GM21367 (cell line): Measurements from ENCODE around the gene PSMB11.

Experiments
- ATAC-seq: cut with Tn5 transposase; IDR thresholded peaks from one replicate; pipeline ENCODE4 v1.9.1; 2021; ENCODE audit not compliant: unreplicated experiment

Gene PSMB11

DNA sequence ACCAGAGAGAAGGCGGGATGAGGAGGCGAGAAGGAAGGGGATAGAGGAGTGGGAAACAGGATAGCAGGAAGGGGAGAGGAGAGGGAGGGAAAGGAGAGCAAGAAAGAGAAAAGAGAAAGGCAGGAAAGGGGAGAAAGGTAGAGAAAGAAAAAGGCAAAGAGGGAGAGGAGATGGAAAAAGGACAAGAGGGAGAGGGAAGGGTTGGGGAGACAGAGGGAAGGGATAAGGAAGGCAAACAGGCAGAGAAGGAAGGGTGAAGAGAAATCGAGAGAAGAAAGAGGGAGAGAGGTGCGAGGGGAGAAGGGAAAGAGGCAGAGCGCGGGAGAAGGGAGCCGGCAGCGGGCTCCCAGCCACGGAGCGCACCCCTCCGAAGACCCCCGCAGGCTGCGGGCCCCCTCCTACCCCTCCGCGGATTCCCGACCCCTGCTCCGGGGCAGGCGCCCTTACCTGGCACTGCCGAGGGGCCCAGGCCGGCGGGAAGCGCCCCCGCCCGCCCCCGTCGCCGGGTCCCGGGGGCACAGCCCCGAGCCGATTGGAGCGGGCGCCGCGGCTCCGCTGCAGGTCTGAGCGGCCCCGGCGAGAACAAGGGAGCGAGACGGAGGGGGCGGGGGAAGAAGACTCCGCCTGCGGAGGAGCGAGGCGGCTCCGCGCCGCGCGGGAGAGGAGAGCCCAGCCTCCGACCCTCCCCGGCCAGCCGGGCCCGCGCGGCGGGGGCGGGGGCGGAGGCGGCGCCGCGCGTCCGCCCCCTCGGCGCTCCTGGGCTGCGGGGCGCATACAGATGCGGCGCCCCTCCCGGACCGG is 15.1 kb downstream of the PSMB11 start, which contains the start of gene CDH24:
CDH24 (minus strand) TSS at position 565 of the 801 bp plus-strand sequence. CDS start 1,787 bp downstream, outside the sequence.
- peak; percentile 47 for ATAC-seq

DNA sequence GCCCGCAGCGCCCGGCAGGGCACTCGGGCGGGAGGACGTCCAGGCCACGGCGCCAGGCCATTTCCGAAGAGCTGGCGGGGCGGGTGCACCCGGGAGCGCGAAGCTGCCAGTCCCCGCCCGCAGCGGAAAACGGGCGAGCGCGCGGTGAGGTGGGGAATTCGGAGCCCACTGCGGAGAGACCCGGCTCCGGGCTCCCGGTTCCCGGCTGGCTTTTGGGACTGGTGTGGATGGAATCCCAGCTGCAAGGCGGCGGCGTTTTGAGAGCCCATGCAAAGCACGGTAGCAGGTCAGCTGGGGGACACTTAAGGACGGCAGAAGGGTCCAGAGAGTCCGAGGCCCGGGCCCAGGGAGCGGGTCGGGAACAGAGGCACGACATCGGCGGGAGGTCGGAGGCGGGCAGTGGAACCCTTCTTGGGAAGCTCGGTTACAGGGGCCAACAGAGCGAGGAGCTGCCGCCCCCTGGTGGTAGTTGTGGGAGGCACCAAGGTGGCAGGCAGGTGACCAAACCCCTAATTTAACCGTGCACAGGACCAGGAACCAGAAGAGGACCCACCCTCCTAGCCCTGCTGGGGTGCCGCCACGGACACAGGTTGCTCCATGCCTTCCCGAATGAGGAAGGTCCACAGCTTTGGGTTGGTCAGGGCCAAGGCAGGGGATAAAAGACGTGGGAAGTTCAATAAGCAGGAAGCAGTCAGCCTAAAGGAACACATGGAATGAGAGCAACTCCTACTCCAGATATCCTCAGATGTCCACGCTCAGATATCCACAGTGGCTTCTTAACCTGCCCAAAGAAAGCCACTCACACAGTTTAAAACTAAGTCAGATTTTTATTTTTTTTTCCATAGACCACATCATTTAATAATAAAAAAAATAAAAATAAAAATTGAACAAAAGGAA is 16.0 kb downstream of the PSMB11 start:
- ATAC-seq: peak; percentile 62

DNA sequence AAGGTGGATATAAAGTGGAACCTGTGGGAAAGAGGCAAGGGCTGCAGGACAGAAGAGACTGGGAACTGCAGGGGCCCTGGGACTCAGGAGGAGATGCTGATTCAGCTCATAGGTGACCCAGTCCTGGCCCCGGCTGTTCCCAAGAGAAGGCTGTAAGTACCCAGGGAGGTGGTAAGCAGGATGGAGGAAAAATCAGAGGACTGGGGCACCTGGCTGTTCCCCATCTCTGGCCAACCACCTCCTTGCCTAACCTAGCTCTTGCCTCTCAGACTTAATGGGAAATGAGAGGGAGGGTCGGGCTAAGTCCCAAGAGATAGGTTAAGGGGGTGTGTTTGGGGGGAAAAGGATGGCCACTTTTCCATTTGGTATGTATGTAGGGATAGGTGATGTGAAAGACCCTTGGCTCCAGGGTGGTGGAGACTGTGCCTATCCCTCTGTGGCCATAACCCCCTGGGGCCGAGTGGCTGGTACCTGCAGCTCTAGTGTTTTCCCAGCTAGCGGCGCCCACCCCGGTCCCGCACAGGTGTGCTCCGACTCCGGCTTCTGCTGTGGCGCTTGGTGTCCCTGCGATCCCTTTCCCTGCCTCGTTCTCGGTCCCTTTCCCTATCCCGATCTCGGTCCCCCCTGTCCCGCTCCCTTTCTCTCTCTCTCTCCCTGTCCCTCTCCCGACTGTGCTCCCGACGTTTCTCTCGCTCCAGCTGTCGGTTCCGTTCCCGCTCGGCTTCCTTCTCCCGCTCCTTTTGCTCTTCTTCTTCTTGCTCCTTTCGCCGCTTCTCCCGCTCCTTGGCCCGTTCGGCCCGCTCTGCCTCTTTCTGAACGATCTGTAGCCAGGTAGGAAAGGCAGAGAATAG is 16.9 kb downstream of the PSMB11 start:
- no peak for ATAC-seq

DNA sequence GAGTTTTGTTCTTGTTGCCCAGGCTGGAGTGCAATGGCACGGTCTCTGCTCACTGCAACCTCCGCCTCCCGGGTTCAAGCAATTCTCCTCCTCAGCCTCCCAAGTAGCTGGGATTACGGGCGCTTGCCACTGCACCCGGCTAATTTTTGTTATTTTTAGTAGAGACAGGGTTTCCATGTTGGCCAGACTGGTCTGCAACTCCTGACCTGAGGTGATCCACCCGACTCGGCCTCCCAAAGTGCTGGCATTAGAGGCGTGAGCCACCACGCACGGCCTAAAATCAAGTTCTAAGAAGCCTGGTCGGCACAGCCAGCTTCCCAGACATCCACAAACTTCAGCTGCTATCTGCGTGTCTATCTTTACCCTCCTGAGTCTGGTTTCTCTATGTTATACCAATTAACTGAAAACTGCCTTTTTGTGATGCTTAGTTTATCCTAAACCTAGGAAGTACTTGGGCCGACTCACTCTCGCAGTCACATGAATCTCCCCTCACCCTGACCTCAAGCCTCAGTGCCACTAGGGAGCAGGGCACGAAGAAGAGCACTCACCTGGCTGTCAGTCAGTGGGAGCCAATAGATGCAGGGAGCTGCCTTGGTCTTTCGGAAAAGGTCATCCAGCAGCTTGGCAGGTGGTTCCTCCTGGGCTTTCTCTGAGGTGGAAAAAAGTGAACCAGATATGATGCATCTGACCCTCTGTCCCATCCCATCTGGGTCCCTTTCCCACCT is 18.7 kb downstream of the PSMB11 start:
- no peak for ATAC-seq

DNA sequence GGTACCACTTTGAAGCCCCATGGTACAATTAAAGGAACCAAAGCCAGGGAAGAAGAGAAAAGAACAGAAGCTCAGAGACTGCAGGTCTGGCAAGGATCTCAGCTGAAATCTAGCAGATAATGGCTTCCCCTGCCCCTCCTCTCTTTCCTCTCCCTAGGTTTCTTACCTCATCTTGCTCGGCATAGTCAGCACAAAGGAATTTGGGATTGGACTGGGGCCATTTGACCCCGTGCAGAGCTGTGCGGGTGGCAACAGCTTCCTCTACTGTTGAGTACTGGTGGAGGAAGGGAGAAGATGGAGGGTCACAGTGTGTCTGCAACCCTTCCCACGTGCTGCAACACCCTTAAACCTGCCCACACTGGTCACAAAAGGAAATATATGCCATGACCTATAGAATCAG is 20.0 kb downstream of the PSMB11 start:
- no peak for ATAC-seq

DNA sequence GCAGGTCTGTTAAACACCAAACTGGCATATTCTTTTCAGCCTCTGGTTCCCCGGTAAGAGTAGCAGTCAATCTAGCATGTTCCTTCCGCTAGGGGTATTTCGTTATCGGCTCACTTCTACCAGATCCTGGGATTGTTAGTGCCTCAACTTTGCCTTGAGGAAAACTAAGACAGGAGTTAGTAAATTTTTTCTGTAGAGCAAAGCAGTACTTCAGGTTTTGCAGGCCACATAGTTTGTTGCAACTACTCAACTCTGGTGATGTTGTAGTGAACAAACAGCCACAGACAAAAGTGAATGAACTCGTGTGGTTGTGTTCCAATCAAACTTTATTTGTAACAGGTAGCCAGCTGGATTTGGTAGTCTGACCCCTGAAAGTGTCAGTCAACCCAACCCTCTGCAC is 21.6 kb downstream of the PSMB11 start:
- no peak for ATAC-seq

DNA sequence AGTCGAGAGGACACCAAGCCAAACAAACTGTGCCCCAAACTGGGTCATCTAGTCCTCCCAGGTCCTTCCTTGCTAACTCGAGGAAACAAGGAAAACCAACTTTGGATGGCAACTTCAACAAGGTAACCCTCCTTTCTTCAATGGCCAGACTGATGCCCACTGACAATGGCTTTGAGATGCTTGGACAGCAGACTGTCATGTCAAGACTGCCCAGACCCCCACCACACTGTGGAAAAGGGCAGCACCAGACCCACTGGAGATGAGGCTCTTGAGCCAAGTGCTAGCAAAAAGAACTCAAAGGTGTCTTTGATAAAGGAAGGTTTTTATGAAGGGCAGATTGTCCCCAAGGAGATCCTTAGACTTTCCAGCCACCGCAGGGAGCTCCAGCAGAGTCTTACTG is 24.4 kb downstream of the PSMB11 start:
- ATAC-seq: no peak

DNA sequence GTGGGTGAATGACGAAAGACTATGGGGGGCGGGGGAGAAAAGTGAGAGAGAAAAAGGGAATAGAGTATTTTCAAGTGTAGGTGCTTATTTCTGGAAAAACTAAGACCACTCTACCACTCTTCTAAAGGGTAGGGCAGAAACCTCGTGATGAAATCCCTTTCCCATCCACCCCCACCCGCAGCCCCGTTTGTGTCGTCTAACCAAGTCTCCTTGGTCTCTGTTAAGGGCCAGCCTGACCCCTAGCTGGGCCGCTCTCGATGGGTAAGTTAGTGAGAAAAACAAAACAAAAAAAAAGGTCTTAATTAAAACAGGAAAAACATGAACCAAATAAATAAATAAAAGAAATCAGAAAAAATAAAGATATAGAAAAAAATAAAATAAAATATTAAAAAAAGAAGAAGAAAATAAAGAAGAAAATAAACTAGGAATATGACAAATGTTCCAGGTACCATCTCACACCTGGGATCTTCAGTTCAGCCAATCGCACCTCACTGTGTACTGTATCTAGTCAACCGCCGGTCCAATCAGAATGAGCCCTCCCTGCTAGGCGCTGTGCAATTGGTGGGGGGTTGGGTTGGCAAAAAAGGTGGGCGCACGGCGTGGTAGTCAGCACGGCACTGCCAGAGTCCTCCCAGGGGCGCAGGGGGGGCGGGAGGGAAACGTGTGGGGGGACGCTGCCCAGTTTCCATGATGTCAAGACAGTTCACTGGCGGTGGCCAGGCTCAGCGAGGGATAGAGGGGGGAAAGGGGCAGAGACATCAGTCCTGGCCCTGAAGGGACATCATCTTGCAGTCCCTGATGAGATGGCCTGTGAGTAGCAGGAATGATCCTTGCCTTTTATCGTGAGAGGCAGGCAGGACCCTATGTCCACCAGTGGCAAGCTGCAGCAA is 25.1 kb downstream of the PSMB11 start:
- ATAC-seq: no peak

DNA sequence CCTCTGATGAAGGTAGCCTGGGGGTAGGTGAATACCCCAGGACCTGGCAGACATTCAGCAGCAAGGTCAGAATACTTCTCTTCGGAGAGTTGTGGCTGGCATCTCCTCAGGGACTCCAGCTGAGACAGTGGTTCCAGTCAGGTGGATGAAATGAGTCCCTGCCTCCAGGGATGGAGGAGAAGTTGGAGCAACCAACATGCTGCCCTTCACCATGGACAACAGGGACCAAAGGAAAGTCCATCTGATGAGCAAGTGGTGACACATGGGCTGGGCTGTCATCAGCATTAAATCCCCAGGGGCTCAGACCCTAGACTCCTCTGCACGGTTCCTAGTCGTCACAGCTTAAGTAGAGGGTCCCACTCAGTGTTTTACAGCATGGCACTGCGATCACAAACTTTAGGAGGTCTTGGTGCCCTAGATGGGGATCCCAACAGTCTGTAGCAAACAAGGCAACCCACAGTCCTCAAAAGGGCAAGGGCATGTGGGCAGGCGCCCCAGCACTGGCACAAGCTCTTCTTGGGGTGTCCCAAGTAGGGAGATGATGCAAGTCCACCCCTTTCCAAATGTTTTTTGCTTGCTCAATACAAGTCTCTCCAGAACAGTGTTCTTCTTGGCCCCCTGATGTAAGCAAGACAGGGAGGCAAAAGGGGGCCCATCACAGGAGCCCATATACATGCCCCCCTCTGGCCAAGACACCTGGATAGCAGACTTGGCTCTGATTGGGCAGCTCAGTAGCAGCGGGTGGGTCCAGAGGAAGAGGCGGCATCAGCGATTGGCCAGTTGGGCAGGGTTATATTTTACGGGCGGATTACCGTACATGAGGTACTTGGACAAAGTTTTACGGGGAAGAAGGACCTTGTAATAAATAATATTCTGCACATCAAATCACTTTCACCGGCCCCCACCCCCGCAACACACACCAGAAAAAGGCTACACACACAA is 26.1 kb downstream of the PSMB11 start:
- ATAC-seq: no peak

DNA sequence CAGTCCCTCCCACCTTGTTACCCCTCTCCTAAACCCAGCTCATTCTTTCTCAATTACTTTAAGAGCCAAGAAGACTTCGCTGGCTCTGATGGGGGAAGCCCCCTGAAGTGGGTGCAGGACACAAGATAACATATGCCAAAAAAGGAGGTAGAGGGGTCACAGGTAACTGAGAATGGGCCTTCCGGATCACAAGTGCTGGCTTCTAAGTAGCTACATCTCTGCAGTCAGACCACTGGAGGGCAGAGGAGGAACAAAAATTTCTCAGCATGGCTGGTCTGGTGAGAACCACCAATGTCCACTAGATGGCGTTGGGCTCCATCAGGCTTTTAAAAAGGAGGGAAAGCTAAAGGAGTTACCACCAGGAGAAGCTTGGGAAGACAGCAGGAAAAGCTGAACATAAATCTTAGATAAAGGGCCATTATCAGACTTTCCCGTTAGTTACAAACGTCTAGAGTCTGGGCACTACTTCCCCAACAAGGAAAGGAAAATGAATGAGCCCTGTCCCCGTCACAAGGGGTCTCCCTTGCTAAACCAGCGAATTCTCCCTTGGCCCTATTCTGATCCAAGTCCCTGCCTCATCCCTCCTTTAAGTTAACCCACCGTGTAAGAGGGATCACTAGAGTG is 26.9 kb downstream of the PSMB11 start:
- peak; percentile 64 for ATAC-seq

DNA sequence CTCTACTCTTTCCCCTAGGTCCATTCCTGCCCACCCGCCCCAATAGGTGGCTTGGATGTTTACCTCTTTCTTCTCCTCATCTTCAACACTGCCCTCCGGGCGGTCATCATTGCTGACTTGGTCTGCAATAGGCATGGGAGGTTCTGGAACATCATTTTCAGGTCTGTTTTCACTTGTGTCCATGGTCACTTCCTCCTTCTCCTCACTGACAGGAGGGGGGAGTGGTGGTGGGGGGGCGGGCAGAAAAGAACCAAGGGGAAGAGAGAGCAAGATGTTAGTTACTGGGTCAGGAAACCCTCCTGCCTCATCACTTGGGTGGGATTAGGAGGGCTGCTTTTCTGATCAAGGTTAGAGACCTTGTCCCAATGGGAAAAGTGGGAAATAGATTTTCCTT is 27.4 kb downstream of the PSMB11 start:
- no peak for ATAC-seq

DNA sequence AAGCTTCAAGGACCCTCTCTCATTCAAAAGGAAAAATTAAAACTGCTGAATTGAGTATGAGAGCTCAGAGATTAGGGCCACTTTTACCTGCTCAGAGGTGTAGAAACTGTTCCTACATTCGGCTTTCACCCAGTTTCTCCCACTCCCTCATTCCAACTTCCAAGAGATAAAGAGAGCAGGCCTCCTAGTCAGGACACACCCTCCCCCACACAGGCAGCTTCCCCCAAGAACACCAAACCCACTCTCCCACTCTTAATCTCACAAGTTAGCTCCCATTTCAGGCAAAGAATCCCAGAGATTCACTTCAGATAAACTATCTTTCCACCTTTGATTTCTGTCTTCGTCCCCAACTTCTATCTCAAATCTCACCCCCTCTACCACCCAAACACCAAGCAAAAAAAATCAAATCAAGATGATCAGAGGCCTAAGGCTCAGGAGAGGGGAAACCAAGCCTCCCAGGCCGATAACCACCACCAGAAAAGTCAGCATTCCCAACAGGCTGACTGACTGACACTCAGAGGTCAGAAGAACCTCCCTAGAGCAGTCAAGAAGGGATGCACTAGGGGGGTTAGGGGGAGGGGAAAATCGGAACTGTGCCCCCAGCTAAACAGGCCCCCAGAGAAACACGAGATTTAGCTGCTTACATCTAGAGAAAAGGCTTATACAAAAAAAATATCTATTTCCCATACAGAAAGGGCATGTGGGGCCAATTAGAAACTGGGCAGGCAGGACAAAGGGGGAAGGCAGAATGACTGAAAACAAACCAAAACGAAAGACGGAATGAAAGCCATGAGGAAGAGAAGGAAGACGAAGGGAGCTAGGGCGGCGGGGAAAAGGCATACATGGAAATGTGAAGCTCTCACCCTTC is 28.5 kb downstream of the PSMB11 start:
- no peak for ATAC-seq

DNA sequence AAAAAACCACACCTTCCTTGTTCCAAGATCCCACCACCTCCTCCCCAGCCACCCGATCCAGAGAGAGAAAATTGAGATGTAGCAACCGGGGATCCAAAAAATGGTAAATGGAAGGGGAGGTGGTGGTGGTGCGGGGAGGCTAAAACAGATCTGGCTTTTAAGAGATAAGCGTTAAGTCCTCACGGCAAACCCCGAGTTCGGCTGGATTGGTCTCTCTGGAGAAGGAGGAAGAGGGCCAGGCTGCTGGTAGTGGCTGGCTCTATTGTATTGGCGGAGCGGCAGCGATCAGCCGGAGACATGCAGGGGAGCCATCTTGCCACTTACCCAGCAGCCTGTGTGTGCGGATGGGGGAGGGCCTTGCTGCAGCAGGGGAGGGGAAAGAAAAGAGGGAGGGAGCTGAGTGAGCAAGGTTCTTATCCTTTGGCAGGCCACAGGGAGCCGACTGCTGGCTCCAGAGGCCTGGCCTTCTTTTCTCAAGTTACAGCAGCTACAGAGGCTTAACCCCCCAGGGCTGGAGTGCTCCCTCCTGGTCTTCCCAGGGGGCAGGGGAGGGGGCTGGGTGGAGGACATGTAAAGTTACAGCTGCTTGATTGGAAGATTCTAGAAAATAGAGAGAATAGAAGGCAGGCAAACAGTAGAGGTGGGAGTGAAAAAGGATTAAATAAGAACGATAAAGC is 29.4 kb downstream of the PSMB11 start:
- peak; percentile 91 for ATAC-seq

DNA sequence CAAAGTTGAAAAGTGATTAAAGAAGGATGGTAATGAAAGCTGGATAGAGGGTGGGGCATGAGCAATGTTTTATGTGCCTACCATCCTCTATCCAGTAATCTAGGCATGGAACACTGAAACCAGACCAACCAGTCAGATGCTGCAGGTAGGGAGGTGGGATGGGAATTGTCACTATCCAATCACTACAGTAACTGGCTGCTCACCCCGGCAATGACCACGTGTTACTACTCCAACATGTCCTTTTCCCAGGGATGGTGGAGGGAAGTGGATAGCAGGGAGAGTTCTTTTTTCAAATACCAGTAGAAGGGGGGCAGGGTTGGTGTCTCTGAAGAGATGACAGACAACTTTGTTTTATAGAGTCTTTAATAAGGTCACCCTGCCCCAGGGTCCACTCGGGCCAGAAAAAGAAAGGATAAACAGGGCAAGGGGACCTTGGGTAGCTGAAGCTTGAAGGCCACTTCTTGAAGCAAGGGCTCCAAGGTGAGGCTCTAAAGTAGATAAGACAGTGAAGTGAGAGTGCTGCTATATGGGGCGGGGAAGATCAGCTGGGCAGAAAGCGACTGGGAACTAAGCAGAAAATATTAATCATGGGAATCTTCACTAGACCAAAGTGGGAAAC is 30.0 kb downstream of the PSMB11 start:
- ATAC-seq: no peak

DNA sequence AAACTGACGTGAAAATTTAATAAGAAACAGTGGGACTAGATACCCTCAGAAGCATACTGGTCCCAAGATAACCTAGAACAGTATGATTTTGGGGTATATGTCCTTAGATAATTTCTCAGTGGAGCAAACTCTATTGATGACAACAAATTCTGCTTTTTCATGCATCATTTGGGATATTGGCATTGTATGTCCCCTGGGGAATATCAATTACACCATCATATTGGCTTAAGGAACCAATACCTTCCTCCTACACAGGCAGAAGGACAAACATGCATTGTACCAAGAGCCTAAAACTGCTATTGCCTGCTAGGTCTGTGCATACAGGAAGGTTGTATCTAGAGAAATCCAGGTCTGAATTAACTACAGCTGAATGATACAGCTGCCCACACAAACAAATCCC is 32.9 kb downstream of the PSMB11 start:
- ATAC-seq: no peak
